Left renal pelvis (tissue), 4 donors: Measurements from ENCODE around the gene CLTC. TPM values are rescaled to one million over a fixed set of nuclear protein-coding genes. Genes with fewer than 3 reads are reported as not detected.

Source experiments
- DNase-seq, 4 donors: peaks; one replicate each; pipeline ENCODE4 v3.0.0-alpha.2; 2013; ENCODE audit warnings: low read depth in 4 of 4, low spot score in 3 of 4
- polyA plus RNA-seq, 4 donors: library from polyadenylated mRNA; unstranded; fragments of 120-200 nt; gene quantifications; one replicate each; pipeline ENCODE4 v1.2.1, GENCODE V29; 2013; ENCODE audit not compliant: insufficient read length in 4 of 4

Gene CLTC
- polyA plus RNA-seq, 4 donors, result 217 to 362 (median 294) TPM

- no peak for DNase-seq
These were observed 57.0 kb downstream of the CLTC start for GRCh38 chr17:59676716-59677115.

GRCh38 chr17:59678918-59679317 lies 59.2 kb downstream of the CLTC start:
- DNase-seq, result no peak

GRCh38 chr17:59680314-59680713 lies 60.6 kb downstream of the CLTC start:
- no peak for DNase-seq

DNA sequence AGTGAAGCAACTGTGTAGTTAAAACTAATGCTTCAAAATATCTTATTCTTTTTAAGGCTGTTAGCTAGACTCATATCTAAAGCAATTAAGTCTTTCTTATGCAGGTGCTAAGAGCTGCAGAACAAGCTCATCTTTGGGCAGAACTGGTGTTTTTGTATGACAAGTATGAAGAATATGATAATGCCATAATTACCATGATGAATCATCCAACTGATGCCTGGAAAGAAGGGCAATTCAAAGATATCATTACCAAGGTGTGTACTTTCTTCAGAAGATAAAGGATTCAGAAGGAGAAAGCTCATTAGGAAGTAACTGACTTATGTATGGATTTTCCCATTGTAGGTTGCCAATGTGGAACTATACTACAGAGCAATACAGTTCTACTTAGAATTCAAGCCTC lies 63.6 kb downstream of the CLTC start:
- no peak for DNase-seq

GRCh38 chr17:59684967-59685366 lies 65.3 kb downstream of the CLTC start:
- no peak for DNase-seq

- no peak for DNase-seq
These were observed 68.3 kb downstream of the CLTC start for GRCh38 chr17:59688008-59688407.

DNA sequence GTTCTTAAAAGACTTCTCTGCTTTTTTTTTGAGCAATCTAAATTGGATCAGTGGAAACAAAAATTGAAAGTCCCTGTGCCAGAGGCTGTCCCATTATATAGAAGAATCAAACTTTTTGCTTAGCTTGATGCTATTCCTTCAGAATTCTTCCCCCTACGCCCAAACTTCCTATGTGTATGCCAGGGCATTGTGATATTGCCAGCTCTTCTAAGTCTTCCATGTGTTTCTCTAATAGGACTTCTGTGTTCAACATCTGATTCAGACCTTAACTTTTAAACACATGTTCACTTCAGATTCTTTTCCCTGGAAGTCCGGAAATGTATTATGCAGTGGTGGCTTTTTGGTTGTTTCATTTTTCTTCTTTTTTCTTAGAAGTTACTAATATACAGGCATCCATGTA lies 68.8 kb downstream of the CLTC start:
- DNase-seq, result no peak

DNA sequence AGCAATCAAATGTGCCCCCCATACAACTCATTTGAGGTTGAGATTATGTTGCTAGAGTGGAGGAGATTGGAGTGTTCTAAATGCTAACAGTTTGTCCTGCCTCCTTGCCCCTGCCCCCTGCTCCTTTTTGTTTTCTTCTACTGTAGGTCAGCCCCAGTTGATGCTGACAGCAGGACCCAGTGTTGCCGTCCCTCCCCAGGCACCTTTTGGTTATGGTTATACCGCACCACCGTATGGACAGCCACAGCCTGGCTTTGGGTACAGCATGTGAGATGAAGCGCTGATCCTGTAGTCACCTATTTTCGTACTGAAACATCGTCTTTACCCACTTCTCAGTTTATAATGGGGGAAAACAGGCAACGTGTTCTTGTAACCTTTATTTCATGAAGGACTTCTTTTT lies 73.9 kb downstream of the CLTC start:
- no peak for DNase-seq

DNA sequence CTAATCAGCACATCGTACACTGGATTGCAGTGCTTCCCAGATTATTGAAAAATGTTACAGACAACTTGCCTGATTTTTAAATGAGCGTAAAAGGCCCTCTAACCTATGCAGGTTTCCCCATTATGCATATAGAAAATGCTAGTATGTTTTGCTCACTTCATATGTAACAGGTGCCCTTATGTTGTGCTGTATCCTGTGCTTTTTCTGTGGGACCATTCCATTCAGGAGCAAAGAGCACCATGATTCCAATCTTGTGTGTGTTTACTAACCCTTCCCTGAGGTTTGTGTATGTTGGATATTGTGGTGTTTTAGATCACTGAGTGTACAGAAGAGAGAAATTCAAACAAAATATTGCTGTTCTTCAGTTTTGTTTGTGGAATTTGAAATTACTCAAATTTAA lies 74.6 kb downstream of the CLTC start:
- DNase-seq, result no peak

DNA sequence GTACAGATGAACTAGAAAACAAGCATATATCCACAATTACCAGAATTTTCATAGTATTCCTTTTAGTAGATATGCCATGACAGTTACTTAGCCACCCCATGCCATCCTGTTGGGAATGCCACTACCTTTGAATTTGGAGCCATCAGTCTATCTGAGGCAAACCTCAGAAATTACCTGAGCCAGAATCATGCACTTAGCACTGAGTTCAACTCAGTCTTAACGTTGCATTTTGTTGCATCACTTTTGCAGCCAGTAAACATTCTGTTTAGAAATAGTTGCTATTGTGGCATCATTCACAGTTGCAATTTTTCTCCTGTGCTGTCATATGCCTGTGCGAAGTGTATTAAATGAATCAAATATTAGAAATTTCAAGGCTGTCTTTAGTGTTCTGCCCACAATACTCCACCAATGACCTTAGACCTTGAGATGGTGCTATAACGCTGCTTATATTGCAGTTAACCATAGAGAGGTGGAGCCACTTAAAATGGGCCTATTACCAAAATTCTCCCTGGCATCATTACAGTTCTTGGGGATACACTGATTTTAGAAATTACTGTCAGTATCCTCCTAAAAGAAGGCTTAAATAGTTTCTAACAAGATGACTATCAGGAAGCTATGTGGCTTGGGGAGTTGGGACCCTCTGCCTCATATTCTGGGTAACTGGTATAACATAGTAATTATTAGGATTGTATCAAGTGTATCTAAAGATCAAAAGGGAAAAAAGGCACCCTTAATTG lies 76.4 kb downstream of the CLTC start:
- DNase-seq, result no peak

DNA sequence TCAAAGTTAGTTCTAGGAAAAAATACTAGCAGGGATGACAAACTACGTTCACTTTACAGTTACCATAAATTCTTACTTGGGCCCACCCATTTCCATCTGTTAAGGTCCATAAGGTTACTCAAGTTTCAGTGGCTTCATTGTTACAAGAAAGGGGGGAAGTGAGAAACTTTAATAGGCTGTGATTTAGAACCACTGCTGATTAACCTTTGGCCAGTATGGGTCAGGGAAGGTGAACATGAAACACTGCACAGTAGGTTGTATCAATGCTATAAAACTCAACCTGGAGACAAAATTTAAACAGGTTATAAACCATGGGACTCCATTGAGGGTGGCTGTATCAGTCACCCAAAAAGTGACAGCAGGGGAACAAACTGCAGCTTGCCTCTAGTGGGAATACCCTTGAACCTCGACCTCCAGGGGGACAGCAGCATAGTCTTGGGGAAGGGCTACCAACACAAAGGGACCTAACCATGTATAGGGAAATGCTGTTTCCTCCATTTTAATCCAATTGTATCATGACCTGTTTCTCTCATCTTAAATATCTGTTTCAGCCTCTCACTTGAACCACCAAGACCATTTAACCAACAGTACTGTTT lies 77.1 kb downstream of the CLTC start:
- DNase-seq, result no peak

DNA sequence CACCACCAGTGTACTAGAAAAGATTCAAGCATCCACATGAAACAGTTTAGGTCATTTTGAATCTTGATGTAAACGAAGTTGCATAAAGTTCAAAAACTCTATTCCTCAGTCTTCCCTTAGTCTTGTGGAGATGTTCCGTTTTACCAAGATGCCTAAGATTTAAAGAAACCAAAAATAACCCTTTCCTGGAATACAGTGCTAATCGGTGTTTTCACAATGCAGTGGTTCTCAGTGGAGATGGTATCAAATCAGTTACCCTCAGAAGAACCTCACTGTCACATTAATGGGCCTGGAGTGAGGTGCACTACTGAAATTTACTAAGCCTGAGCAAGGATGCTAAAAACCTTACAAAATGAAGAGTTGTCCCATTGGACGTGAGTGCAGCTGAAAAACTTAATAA lies 78.4 kb downstream of the CLTC start:
- no peak for DNase-seq

DNA sequence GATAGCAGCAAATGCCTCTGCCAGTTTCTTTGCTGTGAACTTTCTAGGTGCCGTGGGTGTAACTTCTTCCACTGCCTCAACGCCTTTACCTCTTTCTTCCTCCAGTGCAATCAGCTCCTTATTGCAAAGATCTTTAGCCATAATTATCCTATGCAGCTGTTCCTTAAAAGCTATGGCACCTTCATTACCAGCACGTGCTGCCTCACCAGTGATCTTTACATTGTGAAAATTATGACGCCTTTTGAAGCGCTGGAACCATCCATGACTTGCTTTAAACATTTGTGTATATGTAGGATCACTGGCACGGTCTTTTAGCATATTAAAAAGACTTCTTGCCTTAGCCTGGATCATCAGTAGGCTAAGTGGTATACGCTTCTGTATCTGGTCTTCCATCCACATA lies 79.5 kb downstream of the CLTC start:
- DNase-seq, result no peak

DNA sequence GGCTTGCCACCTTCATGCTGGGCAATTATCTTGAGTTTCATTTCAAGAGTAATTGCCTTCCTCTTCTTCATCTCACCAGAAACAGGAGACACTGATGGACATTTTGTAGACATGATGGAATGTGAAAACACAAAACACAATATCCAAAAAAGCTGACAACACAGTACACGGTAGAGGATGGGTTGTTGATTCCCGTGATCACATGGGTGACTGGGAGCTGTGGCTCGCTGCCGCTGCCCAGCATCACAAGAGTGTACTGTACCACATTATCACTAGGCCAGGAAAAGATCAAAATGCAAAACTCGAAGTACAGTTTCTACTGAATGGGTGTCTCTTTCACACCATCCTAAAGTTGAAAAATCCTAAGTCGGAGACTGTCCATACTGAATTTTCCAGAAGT lies 80.1 kb downstream of the CLTC start:
- no peak for DNase-seq

GRCh38 chr17:59702304-59702703 lies 82.6 kb downstream of the CLTC start:
- DNase-seq, result no peak

GRCh38 chr17:59707149-59707970 lies 87.7 kb downstream of the CLTC start, which contains the start of the genes PTRH2 and VMP1:
Gene PTRH2 (minus strand): TSS chr17:59707430. CDS start chr17:59697978, 9,452 bp downstream.
Gene VMP1 (plus strand): TSS chr17:59707654. CDS start chr17:59731447, 23,793 bp downstream.
- DNase-seq, result peak; percentile 95 to 99 (median 98)

- DNase-seq, result no peak
These were observed 88.3 kb downstream of the CLTC start for GRCh38 chr17:59707971-59708430.

DNA sequence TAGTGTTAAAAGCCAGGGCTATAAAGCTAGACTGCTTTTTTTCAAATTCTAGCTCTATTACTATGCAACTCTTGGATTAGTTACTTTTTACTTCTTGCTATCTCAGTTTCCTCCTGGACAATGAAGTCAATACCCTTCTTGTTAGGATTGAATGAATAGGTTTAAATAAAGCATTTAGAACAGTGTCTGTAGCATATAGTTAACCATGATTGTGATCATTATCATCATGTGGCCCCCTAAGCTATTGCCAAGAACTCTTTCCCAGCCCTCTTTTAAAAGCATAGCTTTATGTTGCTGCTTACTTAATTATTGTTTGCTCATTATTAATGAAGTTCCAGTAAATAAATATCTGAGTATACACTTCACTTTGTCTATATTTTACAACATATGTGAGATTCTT lies 92.2 kb downstream of the CLTC start:
- no peak for DNase-seq

DNA sequence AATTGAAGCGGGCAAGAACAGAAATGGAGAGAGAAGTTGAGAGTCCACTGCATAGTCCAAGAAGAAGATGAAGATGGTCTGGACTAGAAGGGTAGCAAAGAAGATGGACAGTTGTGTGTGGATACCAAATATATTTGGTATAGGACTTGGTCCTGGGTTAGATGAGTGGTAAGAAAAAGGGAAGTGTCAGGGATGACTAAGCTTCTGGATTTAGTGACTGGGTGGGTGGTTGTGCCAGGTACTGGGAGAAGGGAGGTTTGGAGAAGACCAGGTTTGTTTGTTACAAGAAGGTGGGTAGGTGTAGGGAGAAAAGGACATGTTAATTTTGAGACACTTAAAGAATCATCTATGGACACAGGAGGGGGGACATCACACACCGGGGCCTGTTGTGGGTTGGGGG lies 93.2 kb downstream of the CLTC start:
- no peak for DNase-seq

GRCh38 chr17:59714255-59714654 lies 94.6 kb downstream of the CLTC start:
- DNase-seq, result no peak

GRCh38 chr17:59716427-59716826 lies 96.7 kb downstream of the CLTC start:
- DNase-seq, result no peak
